ENCODE data around the gene GNG3.

DNA sequence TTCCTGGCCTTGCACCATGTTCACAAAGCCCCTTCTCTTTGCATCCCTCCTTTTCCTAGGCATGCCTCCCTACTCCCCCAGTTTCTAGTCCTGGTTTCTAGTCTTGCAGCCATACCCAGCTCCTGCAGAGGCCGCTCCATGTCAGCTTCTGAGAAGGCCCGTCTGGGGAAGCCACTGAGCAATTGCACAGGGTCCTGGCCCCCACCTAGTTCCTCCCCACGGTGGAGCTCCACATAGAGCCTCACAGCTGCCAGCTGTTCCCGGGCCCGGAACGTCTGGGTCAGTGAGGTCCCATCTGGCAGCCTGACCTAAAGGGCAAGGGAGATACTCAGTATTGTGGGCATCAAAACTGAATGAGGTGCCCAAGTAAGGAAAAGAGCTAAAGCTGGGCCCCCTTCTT, 30.8 kb upstream of the GNG3 start:
- TF ChIP-seq, protein P1, sequence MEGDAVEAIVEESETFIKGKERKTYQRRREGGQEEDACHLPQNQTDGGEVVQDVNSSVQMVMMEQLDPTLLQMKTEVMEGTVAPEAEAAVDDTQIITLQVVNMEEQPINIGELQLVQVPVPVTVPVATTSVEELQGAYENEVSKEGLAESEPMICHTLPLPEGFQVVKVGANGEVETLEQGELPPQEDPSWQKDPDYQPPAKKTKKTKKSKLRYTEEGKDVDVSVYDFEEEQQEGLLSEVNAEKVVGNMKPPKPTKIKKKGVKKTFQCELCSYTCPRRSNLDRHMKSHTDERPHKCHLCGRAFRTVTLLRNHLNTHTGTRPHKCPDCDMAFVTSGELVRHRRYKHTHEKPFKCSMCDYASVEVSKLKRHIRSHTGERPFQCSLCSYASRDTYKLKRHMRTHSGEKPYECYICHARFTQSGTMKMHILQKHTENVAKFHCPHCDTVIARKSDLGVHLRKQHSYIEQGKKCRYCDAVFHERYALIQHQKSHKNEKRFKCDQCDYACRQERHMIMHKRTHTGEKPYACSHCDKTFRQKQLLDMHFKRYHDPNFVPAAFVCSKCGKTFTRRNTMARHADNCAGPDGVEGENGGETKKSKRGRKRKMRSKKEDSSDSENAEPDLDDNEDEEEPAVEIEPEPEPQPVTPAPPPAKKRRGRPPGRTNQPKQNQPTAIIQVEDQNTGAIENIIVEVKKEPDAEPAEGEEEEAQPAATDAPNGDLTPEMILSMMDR (IDR thresholded peaks at IDR 0.05): no peak
- TF ChIP-seq HES2 (IDR thresholded peaks at IDR 0.05) (no peak), RCOR1 (IDR thresholded peaks at IDR 0.05; ENCODE audit: low read depth, low read length) (no peak), CHD2 (IDR thresholded peaks at IDR 0.05; ENCODE audit: low read length, partially characterized antibody) (no peak), RFX5 (IDR thresholded peaks at IDR 0.05) (no peak), ESRRA (IDR thresholded peaks at IDR 0.05; ENCODE audit: borderline replicate concordance, low read length) (no peak), KDM5A (IDR thresholded peaks at IDR 0.05) (no peak)
- TF ChIP-seq, protein P2, sequence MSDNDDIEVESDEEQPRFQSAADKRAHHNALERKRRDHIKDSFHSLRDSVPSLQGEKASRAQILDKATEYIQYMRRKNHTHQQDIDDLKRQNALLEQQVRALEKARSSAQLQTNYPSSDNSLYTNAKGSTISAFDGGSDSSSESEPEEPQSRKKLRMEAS (IDR thresholded peaks at IDR 0.05): no peak

Measured in A549 (cell line).